IMR-90 (cell line): ENCODE measurements around the gene FAR2. TPM values are rescaled to one million over a fixed set of nuclear protein-coding genes. Genes with fewer than 3 reads are reported as not detected.

Source experiments
- ATAC-seq: fragments of 200-7000 bp; cut with Tn5 transposase; 2 replicates; pipeline ENCODE4 v1.9.1; 2020; ENCODE audit warnings: low read depth, mild to moderate bottlenecking, moderate library complexity
- BruUV-seq: library from RNA; stranded (reverse); fragments of 400-500 nt; replicated peaks from 2 replicates; lab custom pipeline; 2021; lab: Mats Ljungman, UMichigan
- CTCF ChIA-PET: fragments of 300-600 bp; formaldehyde crosslinking; extraction: SDS; loops from one replicate; lab custom pipeline; 2021; ENCODE audit warnings: antibody characterized with exemption; lab: Yijun Ruan, JAX
- POLR2A ChIA-PET: fragments of 300-600 bp; sonication (Branson Sonifier 250); formaldehyde crosslinking; loops from one replicate; lab custom pipeline; 2022; ENCODE audit warnings: antibody characterized with exemption; ENCODE audit not compliant: unreplicated experiment; lab: Charles Lee
- DNase-seq: peaks from one replicate; pipeline ENCODE4 v3.0.0; 2013
- H2AFZ ChIP-seq: replicated peaks from 2 replicates; pipeline ENCODE3; 2013; ENCODE audit warnings: low read length, mild to moderate bottlenecking; ENCODE audit not compliant: poor library complexity
- H2AK5ac ChIP-seq: 2 replicates; pipeline ENCODE4 v1.6.1; 2013; ENCODE audit warnings: low read depth, low read length, inconsistent platforms
- H2AK9ac ChIP-seq: replicated peaks from 2 replicates; pipeline ENCODE3; 2013; ENCODE audit warnings: mild to moderate bottlenecking, low read depth, low read length, moderate library complexity; ENCODE audit not compliant: poor library complexity
- H2BK120ac ChIP-seq: 2 replicates; pipeline ENCODE4 v1.6.1; 2013; ENCODE audit warnings: low read depth, low read length, inconsistent platforms
- H2BK15ac ChIP-seq: 3 replicates; pipeline ENCODE4 v1.6.1; 2013; ENCODE audit warnings: low read depth, low read length, inconsistent platforms
- H2BK20ac ChIP-seq: 2 replicates; pipeline ENCODE4 v1.6.1; 2013; ENCODE audit warnings: low read depth, mild to moderate bottlenecking, inconsistent platforms, low read length, moderate library complexity
- H2BK5ac ChIP-seq: 2 replicates; pipeline ENCODE4 v1.6.1; 2013; ENCODE audit warnings: mild to moderate bottlenecking, low read depth, low read length, inconsistent platforms; ENCODE audit not compliant: poor library complexity, severe bottlenecking
- H3K14ac ChIP-seq: replicated peaks from 2 replicates; pipeline ENCODE4 v1.6.1; 2013; ENCODE audit warnings: low read depth, low read length, inconsistent platforms
- H3K18ac ChIP-seq: 2 replicates; pipeline ENCODE4 v1.6.1; 2013; ENCODE audit warnings: low read depth, low read length, control low read depth
- H3K23ac ChIP-seq: 2 replicates; pipeline ENCODE4 v1.6.1; 2013; ENCODE audit warnings: low read depth, low read length, inconsistent platforms
- H3K27ac ChIP-seq: 2 replicates; pipeline ENCODE4 v1.5.1; 2013; ENCODE audit warnings: mild to moderate bottlenecking, control low read depth, low read length; ENCODE audit not compliant: insufficient read depth
- H3K27me3 ChIP-seq: 2 replicates; pipeline ENCODE4 v1.6.1; 2013; ENCODE audit warnings: low read length; ENCODE audit not compliant: control insufficient read depth, insufficient read depth
- H3K36me3 ChIP-seq: 2 replicates; pipeline ENCODE4 v1.6.1; 2013; ENCODE audit warnings: low read length, mixed read lengths; ENCODE audit not compliant: control insufficient read depth, insufficient read depth
- H3K4ac ChIP-seq: 2 replicates; pipeline ENCODE4 v1.6.1; 2013; ENCODE audit warnings: low read depth, low read length, inconsistent platforms
- H3K4me1 ChIP-seq: 2 replicates; pipeline ENCODE4 v1.6.1; 2013; ENCODE audit warnings: low read length, mixed read lengths; ENCODE audit not compliant: control insufficient read depth, insufficient read depth
- H3K4me2 ChIP-seq: 2 replicates; pipeline ENCODE4 v1.6.1; 2013; ENCODE audit warnings: low read depth, mild to moderate bottlenecking, control low read depth, low read length, moderate library complexity
- H3K4me3 ChIP-seq: 2 replicates; pipeline ENCODE4 v1.5.1; 2013; ENCODE audit warnings: low read depth, mild to moderate bottlenecking, control low read depth, low read length, moderate library complexity; ENCODE audit not compliant: insufficient read depth
- H3K56ac ChIP-seq: 2 replicates; pipeline ENCODE4 v1.6.1; 2013; ENCODE audit warnings: low read length, inconsistent platforms; ENCODE audit not compliant: insufficient read depth; ENCODE audit errors: extremely low read depth
- H3K79me1 ChIP-seq, 2 experiments: 2 replicates each; pipeline ENCODE4 v1.6.1; 2013; ENCODE audit warnings: low read length in 2 of 2, inconsistent platforms in 1 of 2, low read depth in 1 of 2
- H3K9ac ChIP-seq: 2 replicates; pipeline ENCODE4 v1.6.1; 2013; ENCODE audit warnings: low read depth, low read length, control low read depth
- H3K9me1 ChIP-seq: 2 replicates; pipeline ENCODE4 v1.6.1; 2013; ENCODE audit warnings: low read length, inconsistent platforms; ENCODE audit not compliant: insufficient read depth
- H3K9me3 ChIP-seq: 2 replicates; pipeline ENCODE4 v1.6.1; 2013; ENCODE audit warnings: low read length; ENCODE audit not compliant: control insufficient read depth, insufficient read depth
- H4K20me1 ChIP-seq: 2 replicates; pipeline ENCODE4 v1.6.1; 2013; ENCODE audit warnings: low read length, inconsistent platforms; ENCODE audit not compliant: insufficient read depth
- H4K5ac ChIP-seq: 2 replicates; pipeline ENCODE4 v1.6.1; 2013; ENCODE audit warnings: mild to moderate bottlenecking, low read depth, low read length, control low read depth
- H4K8ac ChIP-seq, 2 experiments: 2 replicates each; pipeline ENCODE4 v1.6.1; 2013; ENCODE audit warnings: low read depth in 2 of 2, low read length in 2 of 2, control low read depth in 1 of 2, inconsistent platforms in 1 of 2
- H4K91ac ChIP-seq: 2 replicates; pipeline ENCODE4 v1.6.1; 2013; ENCODE audit warnings: low read depth, low read length, inconsistent platforms; ENCODE audit not compliant: insufficient read depth
- MAZ ChIP-seq: IDR thresholded peaks from 2 replicates; pipeline ENCODE4 v1.6.1; 2012; ENCODE audit warnings: low read depth, mild to moderate bottlenecking, low read length, improper control_type of control experiment, moderate library complexity, borderline replicate concordance
- dilution Hi-C: fragments of 300-500 bp; cut with HindIII; formaldehyde crosslinking; loops from one replicate; pipeline ENCODE4 v1.14.3; 2018; ENCODE audit warnings: low sequenced_read_pairs; ENCODE audit not compliant: unreplicated experiment
- in situ Hi-C: fragments of 300-500 bp; cut with MboI; formaldehyde crosslinking; loops from 3 replicates; pipeline ENCODE4 v1.14.3; 2019; ENCODE audit warnings: low sequenced_read_pairs, inconsistent platforms, mixed read lengths
- intact Hi-C: fragments of 100-400 bp; cut with micrococcal nuclease; formaldehyde crosslinking; loops from 2 replicates; pipeline ENCODE4 v1.10.0; 2022
- polyA plus RNA-seq, 3 experiments: library from polyadenylated mRNA; depleted of rRNA; stranded (reverse); fragments of >200 nt; gene quantifications; 2 replicates each; pipeline ENCODE4 v1.2.3, GENCODE V29; 2012; ENCODE audit warnings: low replicate concordance in 1 of 3
- total RNA-seq: library from RNA; depleted of rRNA; stranded (reverse); fragments of >200 nt; gene quantifications from 2 replicates; pipeline ENCODE4 v1.2.3, GENCODE V29; 2012

FAR2 gene
- total and polyA plus RNA-seq, 2 of the 4 experiments (the other 2 are of a cell fraction), result 1.1 to 2.0 TPM

GRCh38 chr12:29255042-29255441 lies 106.0 kb downstream of the FAR2 start:
- dilution Hi-C loops (no loop called here), in situ Hi-C loops (no loop called here), intact Hi-C loops (no loop called here)
- no peak overlapping the region for H2BK120ac ChIP-seq
- no peaks in the 10 kb centered on the region for H3K4me1 ChIP-seq
- H3K9me1 ChIP-seq, result no peaks in the 10 kb centered on the region
- no peak overlapping the region for H2AK5ac ChIP-seq
- H3K79me1 ChIP-seq, result no peaks in the 10 kb centered on the region
- H4K91ac ChIP-seq, result no peak overlapping the region
- H3K36me3 ChIP-seq, result no peaks in the 10 kb centered on the region
- no peak overlapping the region for H2AFZ ChIP-seq
- H4K20me1 ChIP-seq, result no peaks in the 10 kb centered on the region
- H3K27me3 ChIP-seq, result no peaks in the 10 kb centered on the region
- CTCF ChIA-PET, result no interaction called here
- no peak overlapping the region for H4K8ac ChIP-seq
- no peak for TF ChIP-seq MAZ
- H3K27ac ChIP-seq, result no peak overlapping the region
- no peak overlapping the region for H4K5ac ChIP-seq
- no peak overlapping the region for H2BK20ac ChIP-seq
- no peak overlapping the region for H2AK9ac ChIP-seq
- POLR2A ChIA-PET, result no interaction called here
- no peak overlapping the region for H3K4ac ChIP-seq
- no TSS peak for BruUV-seq
- ATAC-seq (no peak), DNase-seq (no peak)
- no peak overlapping the region for H3K56ac ChIP-seq
- no peak overlapping the region for H3K23ac ChIP-seq
- H2BK5ac ChIP-seq, result no peak overlapping the region
- H3K9me3 ChIP-seq, result no peaks in the 10 kb centered on the region
- no peak overlapping the region for H3K14ac ChIP-seq
- no peak overlapping the region for H2BK15ac ChIP-seq
- no peak overlapping the region for H3K4me2 ChIP-seq
- no peak overlapping the region for H3K18ac ChIP-seq
- H3K4me3 ChIP-seq, result no peak overlapping the region
- H3K9ac ChIP-seq, result no peak overlapping the region
